ENCODE data around the gene SYNPR.

DNA sequence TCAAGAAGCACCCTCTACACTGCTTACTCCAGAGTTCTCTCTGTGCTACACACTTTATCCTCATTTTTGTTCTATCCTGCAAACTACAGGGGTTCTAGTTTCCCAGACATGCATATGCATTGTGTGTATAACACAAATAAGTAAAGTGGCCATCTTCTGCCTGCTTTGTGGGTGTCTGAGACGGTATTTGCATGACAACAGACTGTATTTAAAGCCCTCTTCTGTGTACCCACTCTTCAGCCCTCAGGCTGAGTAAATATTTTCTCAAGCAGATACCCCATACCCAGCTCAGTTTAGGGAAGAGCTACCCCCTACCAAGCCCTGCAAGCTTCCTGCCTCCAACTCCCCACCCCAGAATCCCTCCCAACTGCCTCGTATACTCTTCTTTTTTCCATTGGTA lies 31.7 kb downstream of the SYNPR start:
- TF ChIP-seq POLR2A (IDR thresholded peaks at IDR 0.05), result no peak
- TF ChIP-seq, protein P1, sequence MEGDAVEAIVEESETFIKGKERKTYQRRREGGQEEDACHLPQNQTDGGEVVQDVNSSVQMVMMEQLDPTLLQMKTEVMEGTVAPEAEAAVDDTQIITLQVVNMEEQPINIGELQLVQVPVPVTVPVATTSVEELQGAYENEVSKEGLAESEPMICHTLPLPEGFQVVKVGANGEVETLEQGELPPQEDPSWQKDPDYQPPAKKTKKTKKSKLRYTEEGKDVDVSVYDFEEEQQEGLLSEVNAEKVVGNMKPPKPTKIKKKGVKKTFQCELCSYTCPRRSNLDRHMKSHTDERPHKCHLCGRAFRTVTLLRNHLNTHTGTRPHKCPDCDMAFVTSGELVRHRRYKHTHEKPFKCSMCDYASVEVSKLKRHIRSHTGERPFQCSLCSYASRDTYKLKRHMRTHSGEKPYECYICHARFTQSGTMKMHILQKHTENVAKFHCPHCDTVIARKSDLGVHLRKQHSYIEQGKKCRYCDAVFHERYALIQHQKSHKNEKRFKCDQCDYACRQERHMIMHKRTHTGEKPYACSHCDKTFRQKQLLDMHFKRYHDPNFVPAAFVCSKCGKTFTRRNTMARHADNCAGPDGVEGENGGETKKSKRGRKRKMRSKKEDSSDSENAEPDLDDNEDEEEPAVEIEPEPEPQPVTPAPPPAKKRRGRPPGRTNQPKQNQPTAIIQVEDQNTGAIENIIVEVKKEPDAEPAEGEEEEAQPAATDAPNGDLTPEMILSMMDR (IDR thresholded peaks at IDR 0.05), result no peak

Data from lower leg skin (tissue), 3 donors.